Hematopoietic multipotent progenitor cell treated with erythropoietin and hydrocortisone succinate and interleukin-3 and kit ligand, for 4 days (in vitro differentiated cells): ENCODE data around the gene EDARADD.
A peak's percentile ranks its signal among the peaks of the same experiment; 100 is the strongest.

Experiments
- DNase-seq: peaks from one replicate; pipeline ENCODE4 v3.0.0-alpha.2; 2015

The EDARADD gene

GRCh38 chr1:236394879-236395229 is 768 bp downstream of the EDARADD start:
- DNase-seq = no peak

GRCh38 chr1:236395230-236395946 is 1.3 kb downstream of the EDARADD start:
- DNase-seq = peak; percentile 88

GRCh38 chr1:236395947-236396664 is 2.0 kb downstream of the EDARADD start:
- peak; percentile 37 for DNase-seq

- no peak for DNase-seq
Observed at GRCh38 chr1:236396665-236397043, 2.6 kb downstream of the EDARADD start.

GRCh38 chr1:236397173-236397759 is 3.2 kb downstream of the EDARADD start:
- DNase-seq = no peak

GRCh38 chr1:236398538-236398937 is 4.5 kb downstream of the EDARADD start:
- no peak for DNase-seq

GRCh38 chr1:236400061-236400603 is 6.0 kb downstream of the EDARADD start:
- DNase-seq = no peak

GRCh38 chr1:236401698-236402097 is 7.6 kb downstream of the EDARADD start:
- DNase-seq = no peak

- no peak for DNase-seq
Observed at GRCh38 chr1:236403905-236404696, 10.0 kb downstream of the EDARADD start.

- no peak for DNase-seq
Observed at GRCh38 chr1:236407059-236407458, 13.0 kb downstream of the EDARADD start.

GRCh38 chr1:236413688-236414087 is 19.6 kb downstream of the EDARADD start:
- DNase-seq = no peak

GRCh38 chr1:236416165-236416564 is 22.1 kb downstream of the EDARADD start:
- DNase-seq = peak; percentile 91

GRCh38 chr1:236417336-236417735 is 23.2 kb downstream of the EDARADD start:
- DNase-seq = peak; percentile 34

- no peak for DNase-seq
Observed at GRCh38 chr1:236419502-236419901, 25.4 kb downstream of the EDARADD start.

- DNase-seq = peak; percentile 32
Observed at GRCh38 chr1:236421022-236421421, 26.9 kb downstream of the EDARADD start.

- peak; percentile 18 for DNase-seq
Observed at GRCh38 chr1:236421850-236422516, 27.9 kb downstream of the EDARADD start.

- DNase-seq = no peak
Observed at GRCh38 chr1:236422517-236422876, 28.4 kb downstream of the EDARADD start.

GRCh38 chr1:236425031-236425663 is 31.1 kb downstream of the EDARADD start:
- peak; percentile 12 for DNase-seq

GRCh38 chr1:236426215-236426614 is 32.1 kb downstream of the EDARADD start:
- DNase-seq = no peak

GRCh38 chr1:236429715-236430274 is 35.7 kb downstream of the EDARADD start:
- DNase-seq = no peak

- no peak for DNase-seq
Observed at GRCh38 chr1:236433819-236434315, 39.8 kb downstream of the EDARADD start.
